ENCODE data around the gene FAM163B. TPM values are rescaled to one million over a fixed set of nuclear protein-coding genes. Genes with fewer than 3 reads are reported as not detected.

FAM163B gene
- total RNA-seq, 4 donors from 2014 or later = not detected

DNA sequence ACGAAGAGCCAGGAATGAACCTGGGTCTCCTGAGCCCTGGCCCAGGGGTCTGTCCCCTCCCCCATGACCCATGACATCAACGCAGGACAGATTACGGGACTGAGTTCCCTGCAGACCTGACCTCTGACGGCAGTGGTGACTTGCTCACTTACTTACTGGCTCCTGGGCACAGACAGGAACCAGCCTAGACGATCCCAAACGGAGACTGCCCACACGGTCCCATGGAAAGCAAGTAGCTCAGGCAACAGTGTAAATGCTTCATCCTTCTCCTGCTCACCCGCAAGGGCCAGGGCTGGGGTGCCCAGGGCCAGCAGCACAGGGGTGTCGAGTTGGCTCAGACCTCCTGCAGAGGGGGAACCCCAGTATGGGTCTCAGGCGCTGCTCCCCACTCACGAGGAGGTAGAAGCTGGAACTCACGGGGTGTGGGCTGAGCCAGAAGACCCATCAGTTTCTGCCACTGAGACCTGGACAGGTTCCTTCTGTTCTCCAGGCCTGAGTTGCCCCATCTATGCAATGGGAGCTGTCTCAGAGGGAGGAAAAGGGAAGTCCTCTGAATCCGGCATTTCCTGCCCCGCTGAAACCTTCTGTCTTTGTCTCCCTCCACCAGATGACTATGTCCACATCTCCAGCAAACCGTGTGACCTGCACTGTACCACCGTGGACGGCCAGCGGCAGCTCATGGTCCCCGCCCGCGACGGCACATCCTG is 69.0 kb downstream of the FAM163B start:
- Histone ChIP-seq H3K27ac (no peak overlapping the region), H3K9me3 (no peaks in the 10 kb centered on the region), H3K4me1 (peaks cover 0 to 19% (median 0%) of the 10 kb centered on the region in 4 donors), H3K27me3 (no peaks in the 10 kb centered on the region), H3K4me3 (no peak overlapping the region), H3K36me3 (no peaks in the 10 kb centered on the region)
- TF ChIP-seq, protein P1, sequence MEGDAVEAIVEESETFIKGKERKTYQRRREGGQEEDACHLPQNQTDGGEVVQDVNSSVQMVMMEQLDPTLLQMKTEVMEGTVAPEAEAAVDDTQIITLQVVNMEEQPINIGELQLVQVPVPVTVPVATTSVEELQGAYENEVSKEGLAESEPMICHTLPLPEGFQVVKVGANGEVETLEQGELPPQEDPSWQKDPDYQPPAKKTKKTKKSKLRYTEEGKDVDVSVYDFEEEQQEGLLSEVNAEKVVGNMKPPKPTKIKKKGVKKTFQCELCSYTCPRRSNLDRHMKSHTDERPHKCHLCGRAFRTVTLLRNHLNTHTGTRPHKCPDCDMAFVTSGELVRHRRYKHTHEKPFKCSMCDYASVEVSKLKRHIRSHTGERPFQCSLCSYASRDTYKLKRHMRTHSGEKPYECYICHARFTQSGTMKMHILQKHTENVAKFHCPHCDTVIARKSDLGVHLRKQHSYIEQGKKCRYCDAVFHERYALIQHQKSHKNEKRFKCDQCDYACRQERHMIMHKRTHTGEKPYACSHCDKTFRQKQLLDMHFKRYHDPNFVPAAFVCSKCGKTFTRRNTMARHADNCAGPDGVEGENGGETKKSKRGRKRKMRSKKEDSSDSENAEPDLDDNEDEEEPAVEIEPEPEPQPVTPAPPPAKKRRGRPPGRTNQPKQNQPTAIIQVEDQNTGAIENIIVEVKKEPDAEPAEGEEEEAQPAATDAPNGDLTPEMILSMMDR (IDR thresholded peaks at IDR 0.05) = no peak
- no peak for TF ChIP-seq POLR2A (IDR thresholded peaks at IDR 0.05)
- DNase-seq = no peak

DNA sequence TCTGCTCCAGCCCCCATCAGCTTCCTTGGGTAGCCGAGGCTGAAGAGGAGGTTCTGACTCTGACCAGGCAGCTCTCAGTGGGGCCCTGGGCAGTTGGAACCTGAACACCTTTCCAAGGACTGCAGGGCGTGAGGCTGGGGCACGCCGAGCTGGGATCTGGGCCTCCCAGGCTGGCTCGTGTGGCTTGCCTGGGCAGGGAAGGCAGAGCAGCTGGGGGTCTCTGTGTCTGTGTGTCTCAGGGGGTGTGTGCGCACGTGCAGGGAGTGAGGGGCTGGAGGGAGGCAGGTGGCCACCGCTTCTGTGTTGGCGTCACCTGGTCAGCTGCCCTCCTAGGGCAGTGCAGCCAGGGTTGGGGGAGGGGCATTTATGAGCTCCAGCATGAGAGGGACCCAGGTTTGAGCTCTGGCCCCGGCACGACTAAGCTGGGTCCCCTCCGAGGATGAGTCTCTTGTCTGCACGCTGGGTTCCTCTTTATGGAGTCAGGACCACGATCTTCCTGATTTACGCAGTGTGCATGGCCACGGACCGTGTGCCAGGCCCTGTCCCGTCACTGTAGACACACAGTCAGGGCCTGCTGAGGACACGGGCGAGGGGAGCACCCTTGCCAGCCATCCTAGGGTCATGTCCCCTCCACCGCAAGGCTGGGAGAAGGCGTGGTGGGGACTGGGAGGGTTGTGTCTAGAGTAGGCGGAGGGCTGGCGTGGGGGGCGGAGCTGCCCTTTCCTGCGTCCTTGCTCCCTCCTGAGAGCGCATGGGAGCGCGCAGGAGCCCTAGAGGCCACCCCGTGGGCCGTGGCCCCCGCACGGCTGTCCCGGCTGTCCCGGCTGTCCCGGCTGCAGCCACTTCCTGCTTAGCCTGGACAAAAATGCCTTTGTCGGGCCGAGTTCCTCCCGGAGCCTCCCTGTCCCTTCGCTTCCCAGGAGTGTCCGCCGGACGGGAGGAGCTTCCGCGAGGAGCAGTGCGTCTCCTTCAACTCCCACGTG is 70.0 kb downstream of the FAM163B start:
- DNase-seq = no peak
- Histone ChIP-seq H3K4me3 (peak overlapping the region in 1 of 4 donors; percentile 34), H3K4me1 (peaks cover 0 to 29% (median 3%) of the 10 kb centered on the region in 4 donors), H3K27ac (no peak overlapping the region), H3K36me3 (no peaks in the 10 kb centered on the region), H3K27me3 (no peaks in the 10 kb centered on the region), H3K9me3 (no peaks in the 10 kb centered on the region)
- no peak for TF ChIP-seq POLR2A (IDR thresholded peaks at IDR 0.05)
- TF ChIP-seq, protein P1 (IDR thresholded peaks at IDR 0.05) = no peak

DNA sequence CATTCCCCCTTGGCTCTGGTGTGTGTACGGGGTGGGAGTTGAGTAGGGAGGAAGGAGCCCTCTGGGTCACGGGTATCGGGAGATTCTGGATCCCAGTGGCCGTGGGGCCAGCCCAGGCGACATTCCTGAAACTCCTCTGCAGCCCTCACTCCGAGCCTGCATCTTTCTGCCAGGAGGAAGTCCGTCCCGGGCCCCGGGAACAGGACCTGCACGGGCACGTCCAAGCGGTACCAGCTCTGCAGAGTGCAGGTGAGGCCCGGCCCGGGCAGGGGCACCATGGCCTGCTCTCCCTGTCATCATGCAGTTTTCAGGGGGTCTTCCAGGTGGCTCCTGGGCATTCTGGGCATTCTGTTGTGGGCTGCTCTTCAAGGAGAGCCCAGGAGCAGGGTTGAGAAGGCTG is 71.0 kb downstream of the FAM163B start:
- Histone ChIP-seq H3K4me1 (peaks cover 0 to 33% (median 5%) of the 10 kb centered on the region in 4 donors), H3K36me3 (no peaks in the 10 kb centered on the region), H3K27ac (no peak overlapping the region), H3K27me3 (no peaks in the 10 kb centered on the region), H3K4me3 (no peak overlapping the region), H3K9me3 (no peaks in the 10 kb centered on the region)
- DNase-seq = no peak
- TF ChIP-seq POLR2A (IDR thresholded peaks at IDR 0.05) = no peak
- TF ChIP-seq, protein P1 (IDR thresholded peaks at IDR 0.05) = no peak

DNA sequence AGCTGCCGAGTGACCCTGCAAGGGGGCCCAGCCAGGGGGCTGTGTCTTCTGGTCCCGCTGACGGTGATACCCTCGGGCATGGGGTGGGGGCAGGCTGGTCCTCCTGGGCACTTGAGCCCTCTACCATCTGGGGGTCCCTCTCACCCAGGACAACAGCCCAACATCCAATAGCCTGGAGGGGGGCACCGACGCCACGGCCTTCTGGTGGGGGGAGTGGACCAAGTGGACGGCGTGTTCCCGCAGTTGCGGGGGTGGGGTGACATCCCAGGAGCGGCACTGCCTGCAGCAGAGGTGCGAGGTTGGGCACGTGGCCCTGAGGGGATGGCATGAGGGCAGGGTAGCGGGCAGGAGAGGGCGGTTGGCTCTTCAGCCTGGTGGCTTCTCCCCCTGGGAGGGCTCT is 71.9 kb downstream of the FAM163B start:
- H3K9me3 ChIP-seq = no peaks in the 10 kb centered on the region
- no peak for DNase-seq
- peaks cover 0 to 33% (median 5%) of the 10 kb centered on the region in 4 donors for H3K4me1 ChIP-seq
- H3K36me3 ChIP-seq = no peaks in the 10 kb centered on the region
- no peak overlapping the region for H3K27ac ChIP-seq
- no peaks in the 10 kb centered on the region for H3K27me3 ChIP-seq
- TF ChIP-seq, protein P1 (IDR thresholded peaks at IDR 0.05) = no peak
- no peak for TF ChIP-seq POLR2A (IDR thresholded peaks at IDR 0.05)
- no peak overlapping the region for H3K4me3 ChIP-seq

DNA sequence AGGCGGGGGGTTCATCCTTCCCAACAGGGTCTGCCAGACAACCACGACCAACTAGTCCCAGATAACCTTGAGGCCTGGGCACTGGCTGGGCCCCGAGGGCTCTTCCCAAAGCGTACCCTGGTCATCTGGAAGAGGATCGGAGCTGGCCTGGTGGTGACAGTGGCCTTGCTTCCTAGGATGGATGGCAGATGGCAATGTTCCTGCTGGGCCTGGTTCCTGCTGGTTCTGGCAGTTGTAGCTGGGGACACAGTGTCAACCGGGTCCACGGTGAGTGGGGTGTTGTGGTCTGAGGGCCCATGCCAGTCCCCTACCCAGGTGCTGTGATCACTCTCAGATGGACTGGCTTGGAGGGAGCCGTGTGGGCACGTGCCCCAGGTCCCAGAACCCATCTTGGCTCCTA is 72.7 kb downstream of the FAM163B start:
- TF ChIP-seq, protein P1 (IDR thresholded peaks at IDR 0.05) = no peak
- TF ChIP-seq POLR2A (IDR thresholded peaks at IDR 0.05) = no peak
- DNase-seq = no peak
- no peaks in the 10 kb centered on the region for H3K27me3 ChIP-seq
- H3K4me1 ChIP-seq = peaks cover 0 to 33% (median 5%) of the 10 kb centered on the region in 4 donors
- H3K4me3 ChIP-seq = no peak overlapping the region
- no peak overlapping the region for H3K27ac ChIP-seq
- no peaks in the 10 kb centered on the region for H3K9me3 ChIP-seq
- H3K36me3 ChIP-seq = no peaks in the 10 kb centered on the region
